HUES48 (cell line): Measurements from ENCODE around the gene BARX1.

Experiments
- H3K27ac ChIP-seq: one replicate; pipeline ENCODE4 v1.7.0; 2013; ENCODE audit warnings: low read depth, low read length, inconsistent platforms
- H3K27me3 ChIP-seq: 2 replicates; pipeline ENCODE4 v1.6.1; 2013; ENCODE audit warnings: mild to moderate bottlenecking, low read length; ENCODE audit not compliant: control insufficient read depth, insufficient read depth
- H3K36me3 ChIP-seq: 2 replicates; pipeline ENCODE4 v1.6.1; 2013; ENCODE audit warnings: low read length; ENCODE audit not compliant: control insufficient read depth, insufficient read depth
- H3K4me1 ChIP-seq: 2 replicates; pipeline ENCODE4 v1.6.1; 2013; ENCODE audit warnings: mild to moderate bottlenecking, low read length; ENCODE audit not compliant: control insufficient read depth, insufficient read depth
- H3K4me3 ChIP-seq: 2 replicates; pipeline ENCODE4 v1.5.1; 2013; ENCODE audit warnings: mild to moderate bottlenecking, low read depth, low read length
- H3K9ac ChIP-seq: 2 replicates; pipeline ENCODE4 v1.6.1; 2013; ENCODE audit warnings: mild to moderate bottlenecking, low read depth, low read length, moderate library complexity
- H3K9me3 ChIP-seq: 2 replicates; pipeline ENCODE4 v1.6.1; 2013; ENCODE audit warnings: low read length; ENCODE audit not compliant: control insufficient read depth, insufficient read depth

BARX1 gene

DNA sequence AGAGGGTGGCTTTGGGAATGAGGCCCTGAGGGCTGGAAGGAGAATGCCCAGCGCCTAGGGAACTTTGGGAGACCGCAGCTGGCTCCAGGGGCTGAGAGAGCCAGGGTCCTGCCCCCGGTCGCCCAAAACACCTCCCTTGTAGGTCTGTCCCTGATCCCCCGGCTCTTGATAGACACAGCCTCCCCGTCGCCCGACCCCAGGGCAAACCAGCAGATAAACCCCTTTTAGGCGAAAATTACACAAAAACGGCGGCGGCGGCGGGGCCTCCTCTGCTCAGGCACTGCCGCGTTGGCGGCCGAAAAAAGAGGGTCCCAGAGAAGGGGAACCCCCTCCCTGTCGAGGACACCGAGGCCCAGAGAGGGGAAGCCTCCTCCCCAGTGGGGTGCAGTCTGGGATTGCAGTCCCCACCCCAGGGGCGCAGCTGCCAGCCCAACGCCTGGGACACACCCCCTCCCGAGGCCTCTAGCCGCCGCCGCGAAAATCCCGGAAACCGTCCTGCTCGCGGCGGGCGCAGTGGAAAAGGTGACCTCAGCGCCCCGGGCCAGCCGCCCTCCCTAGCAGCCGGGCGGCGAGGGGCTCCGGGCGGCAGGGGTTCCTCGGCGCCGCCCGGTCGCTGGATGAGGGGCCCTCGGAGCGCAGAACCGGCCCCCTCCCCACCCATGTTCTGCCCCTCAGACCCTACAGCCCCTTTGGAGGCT, 3.1 kb upstream of the BARX1 start:
- Histone ChIP-seq H3K9ac (no peak overlapping the region), H3K36me3 (no peaks in the 10 kb centered on the region), H3K4me3 (peak overlapping the region; percentile 46; the same call in 1 of the 2 replicates), H3K27ac (no peak overlapping the region), H3K27me3 (peaks cover 96% of the 10 kb centered on the region), H3K9me3 (no peaks in the 10 kb centered on the region), H3K4me1 (peaks cover 20% of the 10 kb centered on the region)

DNA sequence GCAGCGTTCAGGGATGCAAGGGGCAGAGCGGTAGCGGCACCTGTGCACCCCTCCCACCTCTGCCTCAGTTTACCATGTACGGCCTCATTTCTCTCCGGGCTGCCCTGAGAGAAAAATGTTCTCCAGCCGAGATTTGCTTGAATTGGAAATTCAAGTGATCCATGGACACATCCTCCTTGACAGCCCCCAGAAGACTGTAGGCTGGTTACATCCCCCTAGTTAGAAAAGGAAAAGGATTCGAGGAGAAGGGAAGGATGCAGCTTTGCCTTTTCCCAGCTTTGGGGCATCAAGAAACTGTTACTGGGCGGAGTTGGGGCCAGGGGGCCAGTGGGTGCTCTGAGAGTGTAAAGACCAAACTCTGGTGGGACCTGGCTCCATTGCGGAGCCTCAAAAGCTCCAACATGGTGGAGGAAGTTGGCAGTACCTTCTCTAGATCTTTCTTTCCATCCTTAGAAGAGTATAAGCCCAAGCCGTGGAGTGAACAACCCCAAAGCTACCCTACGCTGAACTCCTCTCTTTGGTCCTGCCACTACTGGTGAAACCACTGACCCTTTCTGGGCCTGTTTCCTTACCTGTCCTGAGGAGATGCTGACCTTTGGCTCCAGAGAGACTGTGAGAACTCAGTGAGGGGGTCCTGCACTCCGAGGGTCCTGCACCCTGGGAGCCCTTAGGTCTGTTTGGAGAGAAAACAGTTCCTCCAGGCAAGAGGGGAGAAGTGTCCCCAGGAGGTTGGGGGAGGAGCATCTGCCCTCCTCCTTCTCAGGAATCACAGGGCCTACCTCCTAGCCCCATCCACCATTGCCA, 1.0 kb upstream of the BARX1 start:
- H3K9ac ChIP-seq = no peak overlapping the region
- peak overlapping the region; percentile 68; the same call in 1 of the 2 replicates for H3K4me3 ChIP-seq
- H3K36me3 ChIP-seq = no peaks in the 10 kb centered on the region
- no peaks in the 10 kb centered on the region for H3K9me3 ChIP-seq
- peaks cover 23% of the 10 kb centered on the region for H3K4me1 ChIP-seq
- no peak overlapping the region for H3K27ac ChIP-seq
- H3K27me3 ChIP-seq = peaks cover 97% of the 10 kb centered on the region

DNA sequence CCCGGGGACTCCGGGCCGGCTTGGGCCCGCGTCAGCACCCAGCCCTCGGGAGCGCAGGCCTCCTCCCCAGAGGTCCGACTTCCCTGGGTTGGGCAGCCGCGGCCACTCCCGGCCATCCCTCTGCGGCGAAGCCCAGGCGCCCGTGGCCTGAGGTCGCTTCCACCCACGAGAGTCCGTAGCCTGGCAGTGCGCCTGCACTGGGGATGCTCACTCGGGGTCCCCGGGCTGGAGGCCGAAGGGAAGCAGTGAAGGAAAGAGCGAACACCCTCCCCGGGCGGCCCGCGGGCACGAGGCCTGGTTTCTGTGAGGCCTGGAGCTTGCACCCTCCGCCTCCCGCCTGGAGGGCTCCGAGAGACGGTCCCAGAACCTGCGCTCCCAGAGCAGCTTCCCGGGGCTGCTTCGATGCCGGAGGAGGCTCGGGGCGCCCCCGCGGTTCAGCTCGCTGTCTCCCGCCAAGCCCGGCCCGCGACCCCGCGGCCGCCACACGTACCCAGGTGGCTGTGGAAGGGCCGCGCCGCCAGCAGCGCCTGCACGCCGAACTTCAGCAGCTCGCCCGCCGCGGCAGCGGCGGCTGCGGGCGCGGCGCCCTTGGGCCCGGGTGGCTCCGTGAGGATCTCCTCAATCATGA, 607 bp downstream of the BARX1 start:
- no peaks in the 10 kb centered on the region for H3K36me3 ChIP-seq
- H3K4me1 ChIP-seq = peaks cover 34% of the 10 kb centered on the region
- peak overlapping the region; percentile 41 for H3K4me3 ChIP-seq
- H3K9ac ChIP-seq = no peak overlapping the region
- H3K27ac ChIP-seq = no peak overlapping the region
- peaks cover 97% of the 10 kb centered on the region for H3K27me3 ChIP-seq
- no peaks in the 10 kb centered on the region for H3K9me3 ChIP-seq

DNA sequence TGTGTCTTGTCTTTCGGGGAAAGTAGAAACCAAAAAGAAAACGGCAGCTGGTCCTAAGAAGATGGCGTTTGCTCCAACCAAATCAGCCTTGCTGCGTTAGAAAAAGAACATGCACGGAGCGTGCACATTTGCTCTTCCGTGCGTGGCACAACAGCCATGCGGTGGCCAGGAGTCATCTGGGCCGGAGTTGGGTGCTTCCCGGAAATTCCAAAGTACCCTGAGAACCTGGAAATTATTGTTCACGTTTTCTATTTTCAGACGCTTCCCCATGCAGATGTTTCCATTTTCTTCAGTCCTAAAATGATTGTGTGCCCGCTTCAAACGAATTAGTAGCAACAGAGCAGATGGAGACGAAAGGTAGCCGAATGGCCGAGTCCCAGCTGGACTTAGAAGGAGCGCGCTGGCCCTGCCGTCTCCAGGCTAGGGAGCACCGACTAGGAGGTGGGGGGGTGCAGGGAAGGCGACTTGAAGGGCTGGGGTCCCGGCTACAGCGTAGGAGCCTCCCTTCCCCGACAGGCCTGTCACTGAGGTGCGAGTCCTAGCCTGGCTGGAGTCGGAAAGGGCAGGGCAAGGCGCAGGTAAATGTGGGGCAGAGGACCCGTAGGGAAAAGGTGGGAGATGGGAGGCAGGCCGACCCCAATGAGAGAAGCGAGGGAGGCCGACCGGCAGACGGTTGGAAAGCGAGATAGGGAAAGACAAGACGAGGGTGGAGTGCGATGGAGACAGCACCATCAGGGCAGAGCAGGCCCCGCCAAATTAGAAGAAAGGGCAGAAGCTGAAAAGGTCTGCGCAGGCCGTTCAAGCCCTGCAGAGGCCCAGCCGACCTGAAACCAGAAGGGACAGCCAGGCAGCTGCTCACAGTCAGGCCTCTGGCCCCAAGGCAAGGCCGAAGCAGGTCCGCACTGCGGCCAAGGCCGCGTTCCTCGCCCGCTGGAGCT, 1.4 kb downstream of the BARX1 start:
- peaks cover 97% of the 10 kb centered on the region for H3K27me3 ChIP-seq
- no peak overlapping the region for H3K27ac ChIP-seq
- H3K4me1 ChIP-seq = peaks cover 36% of the 10 kb centered on the region
- H3K9ac ChIP-seq = no peak overlapping the region
- H3K9me3 ChIP-seq = no peaks in the 10 kb centered on the region
- H3K36me3 ChIP-seq = no peaks in the 10 kb centered on the region
- no peak overlapping the region for H3K4me3 ChIP-seq

DNA sequence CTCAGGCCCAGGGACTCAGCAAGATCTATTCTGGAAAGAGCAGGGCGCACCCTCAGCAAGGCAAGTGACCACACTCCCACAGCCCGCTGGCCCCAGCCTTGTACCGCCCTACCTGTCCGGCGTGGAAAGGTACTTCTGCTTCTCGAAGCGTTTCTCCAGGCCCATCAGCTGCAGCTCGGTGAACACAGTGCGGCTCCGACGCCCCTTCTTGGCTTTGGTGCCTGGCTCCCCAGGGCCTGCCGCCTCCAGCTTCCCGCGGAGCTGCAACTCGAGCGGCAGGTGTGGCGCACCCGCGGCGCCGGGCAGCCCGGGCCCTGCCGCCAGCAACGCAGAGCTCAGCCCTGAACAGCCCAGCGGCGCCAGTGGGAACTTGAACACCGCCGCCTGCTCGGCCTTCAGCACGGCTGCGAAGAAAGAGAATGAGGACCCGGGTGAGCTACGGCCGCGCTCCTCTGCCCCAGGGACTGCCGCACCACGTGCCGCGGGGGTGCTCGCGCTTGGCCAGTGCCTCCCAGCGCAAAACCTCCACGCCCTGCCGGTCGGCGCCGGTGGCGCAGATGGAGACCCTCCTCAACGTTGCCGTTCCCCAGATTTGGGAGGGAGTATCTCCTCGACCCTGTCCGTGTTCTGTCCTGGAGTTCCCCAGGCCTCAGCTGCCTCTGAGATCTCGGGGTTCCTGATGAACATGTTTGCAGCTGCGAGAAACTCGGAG, 2.2 kb downstream of the BARX1 start:
- Histone ChIP-seq H3K9me3 (no peaks in the 10 kb centered on the region), H3K27ac (no peak overlapping the region), H3K36me3 (no peaks in the 10 kb centered on the region), H3K4me1 (peaks cover 42% of the 10 kb centered on the region), H3K4me3 (no peak overlapping the region), H3K9ac (no peak overlapping the region), H3K27me3 (peaks cover 97% of the 10 kb centered on the region)

DNA sequence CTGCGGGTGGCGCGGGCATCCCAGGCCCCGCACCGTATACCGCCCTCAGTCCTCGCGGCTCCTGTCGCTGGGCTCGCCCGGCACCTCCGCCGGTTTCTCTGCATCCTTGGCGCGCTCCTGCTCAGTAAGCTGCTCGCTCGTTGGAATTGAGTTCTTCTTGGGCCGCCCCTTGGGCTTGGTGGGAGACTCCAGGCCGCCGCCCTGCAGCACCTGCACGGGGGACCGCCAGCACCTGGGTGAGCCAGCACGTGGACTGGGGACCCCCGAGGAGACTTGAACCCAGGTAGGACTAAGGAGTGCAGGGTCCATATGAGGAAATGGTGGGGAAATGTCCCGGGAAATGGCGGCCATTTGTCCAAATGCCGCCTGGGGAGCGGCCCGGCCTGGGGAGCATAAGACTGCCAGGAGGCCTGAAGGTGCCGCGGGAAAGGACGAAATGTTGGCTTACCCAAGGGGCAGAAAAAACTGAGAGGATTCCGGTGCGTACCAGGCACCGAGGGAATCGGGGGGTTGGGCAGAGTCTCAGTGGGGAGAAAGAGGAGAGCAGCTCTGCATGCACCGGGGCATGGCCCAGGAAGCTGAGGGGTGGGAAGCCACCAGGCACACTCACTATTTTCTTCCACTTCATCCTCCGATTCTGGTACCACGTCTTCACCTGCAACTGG, 2.9 kb downstream of the BARX1 start:
- H3K36me3 ChIP-seq = no peaks in the 10 kb centered on the region
- H3K9me3 ChIP-seq = no peaks in the 10 kb centered on the region
- peaks cover 97% of the 10 kb centered on the region for H3K27me3 ChIP-seq
- H3K9ac ChIP-seq = no peak overlapping the region
- no peak overlapping the region for H3K27ac ChIP-seq
- H3K4me3 ChIP-seq = no peak overlapping the region
- peaks cover 43% of the 10 kb centered on the region for H3K4me1 ChIP-seq

DNA sequence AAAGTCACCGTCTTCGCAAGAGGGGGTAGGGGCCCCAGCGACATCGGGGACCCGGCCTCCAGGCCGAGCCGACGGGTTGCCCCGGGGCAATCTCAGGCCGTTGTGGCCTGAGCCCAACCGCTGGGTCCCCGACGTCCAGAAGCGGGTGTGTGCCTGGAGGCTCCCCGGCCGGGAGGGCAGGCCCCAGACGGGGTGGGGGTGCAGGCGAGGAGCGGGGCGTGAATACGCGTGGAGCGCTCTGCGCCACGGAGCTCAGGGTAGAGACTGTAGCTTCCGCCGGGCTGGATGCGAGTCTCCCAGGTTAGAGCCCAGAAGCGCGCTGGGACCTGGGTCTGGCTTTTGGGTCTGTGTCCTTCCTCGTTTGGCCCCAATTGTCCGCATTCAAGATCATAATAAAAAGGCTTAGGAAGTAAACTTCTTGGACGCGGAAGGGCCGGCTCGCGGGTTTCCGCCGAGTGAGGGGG, 3.5 kb downstream of the BARX1 start:
- Histone ChIP-seq H3K9ac (no peak overlapping the region), H3K9me3 (no peaks in the 10 kb centered on the region), H3K4me1 (peaks cover 46% of the 10 kb centered on the region), H3K4me3 (peak overlapping the region; percentile 27; the same call in 1 of the 2 replicates), H3K27ac (no peak overlapping the region), H3K27me3 (peaks cover 97% of the 10 kb centered on the region), H3K36me3 (no peaks in the 10 kb centered on the region)

DNA sequence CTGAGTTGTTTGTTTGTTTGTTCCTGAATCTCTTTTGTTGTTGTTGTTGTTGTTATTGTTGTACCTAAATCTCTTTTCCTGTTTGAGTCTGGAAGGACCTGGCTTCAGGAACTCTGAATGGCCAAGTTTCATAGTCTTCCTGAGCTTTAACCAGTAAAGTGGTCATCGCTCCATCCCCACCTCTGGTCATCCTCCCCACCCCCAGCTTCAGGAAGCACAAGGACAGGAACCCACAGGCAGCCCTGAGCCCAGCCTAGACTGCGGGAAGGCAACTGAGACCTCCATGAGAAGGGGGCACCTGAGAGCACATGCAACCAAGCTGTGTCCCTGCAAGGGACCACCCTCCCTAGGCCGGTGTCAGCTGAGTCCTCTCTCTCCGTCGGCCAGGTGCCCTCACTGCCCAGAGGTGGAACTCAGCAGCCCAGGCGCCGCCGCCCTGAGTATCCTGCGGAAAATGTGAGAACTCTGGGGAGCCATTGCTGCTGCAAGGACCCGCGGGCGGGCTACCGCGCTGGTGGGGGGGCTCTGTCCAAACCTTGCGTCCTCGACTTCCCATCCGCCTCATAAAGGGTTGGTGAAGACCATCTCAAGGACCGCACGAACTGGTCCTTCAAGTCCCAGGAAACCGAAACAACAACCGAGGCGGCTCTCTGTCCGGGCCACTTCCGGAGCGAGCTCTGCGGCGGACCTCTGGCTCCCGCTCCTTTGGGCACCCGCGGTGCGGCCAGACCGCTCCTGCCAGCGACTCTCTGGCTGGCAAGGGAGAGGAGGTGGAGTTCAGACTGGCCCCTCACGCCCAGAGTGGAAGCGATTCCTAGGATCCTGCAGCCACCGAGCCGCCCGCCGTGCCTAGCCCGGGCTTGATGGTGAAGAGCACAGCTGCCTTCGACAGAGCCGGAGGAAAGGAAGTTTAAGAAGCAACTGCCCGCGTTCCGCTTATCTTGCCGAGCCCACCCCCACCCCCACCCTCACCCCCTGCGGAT, 4.2 kb downstream of the BARX1 start:
- H3K4me1 ChIP-seq = peaks cover 53% of the 10 kb centered on the region
- H3K36me3 ChIP-seq = no peaks in the 10 kb centered on the region
- peak overlapping the region; percentile 52 for H3K4me3 ChIP-seq
- H3K27me3 ChIP-seq = peaks cover 97% of the 10 kb centered on the region
- H3K27ac ChIP-seq = no peak overlapping the region
- no peak overlapping the region for H3K9ac ChIP-seq
- H3K9me3 ChIP-seq = no peaks in the 10 kb centered on the region
